HCT116 (cell line): ENCODE measurements around the gene ZMYND12. TPM values are rescaled to one million over a fixed set of nuclear protein-coding genes. Genes with fewer than 3 reads are reported as not detected.
A peak's percentile ranks its signal among the peaks of the same experiment; 100 is the strongest.

Experiments
- ATAC-seq: fragments of 200-7000 bp; cut with Tn5 transposase; 2 replicates; pipeline ENCODE4 v1.9.1; 2020; ENCODE audit warnings: mild to moderate bottlenecking, moderate library complexity
- BruUV-seq: library from RNA; stranded (reverse); fragments of 400-500 nt; replicated peaks from 2 replicates; lab custom pipeline; 2021; lab: Mats Ljungman, UMichigan
- CTCF ChIA-PET: fragments of 300-600 bp; sonication (Branson Sonifier 250); formaldehyde crosslinking; loops from one replicate; lab custom pipeline; 2021; ENCODE audit warnings: antibody characterized with exemption; lab: Charles Lee
- POLR2A ChIA-PET: fragments of 300-600, 350-600 bp; sonication (Branson Sonifier 250); formaldehyde crosslinking; loops from one replicate; lab custom pipeline; 2021; ENCODE audit warnings: antibody characterized with exemption; lab: Charles Lee
- RAD21 ChIA-PET, 2 experiments: fragments of 300-600 bp; sonication (Branson Sonifier 250); formaldehyde crosslinking; loops; one replicate each; lab custom pipeline; 2023; ENCODE audit warnings: low total read pairs in 2 of 2; ENCODE audit not compliant: uncharacterized antibody in 2 of 2, unreplicated experiment in 2 of 2, low non-redundant PET in 1 of 2; lab: Charles Lee
- DNase-seq: peaks from one replicate; pipeline ENCODE4 v3.0.0-alpha.2; 2010; ENCODE audit warnings: low read depth, low spot score
- H2AFZ ChIP-seq: fragments of 200-600 bp; shearing (Covaris generic), sonication (generic); 2 replicates; pipeline ENCODE4 v1.6.1; 2017; ENCODE audit warnings: low read depth, mixed run types, mixed read lengths, antibody characterized with exemption, low read length; ENCODE audit not compliant: poor library complexity, severe bottlenecking
- H3K27ac ChIP-seq: 2 replicates; pipeline ENCODE4 v1.5.1; 2012; ENCODE audit warnings: low read depth, low read length
- H3K27me3 ChIP-seq: fragments of 200-600 bp; sonication (generic); 2 replicates; pipeline ENCODE4 v1.6.1; 2016; ENCODE audit warnings: mixed run types, low read length, mixed read lengths; ENCODE audit not compliant: insufficient read depth
- H3K36me3 ChIP-seq, 2 experiments: fragments of 200-500 bp in 1 of 2; fragments of 200-600 bp in 1 of 2; sonication (Bioruptor generic) in 1 of 2; sonication (generic) in 1 of 2; 2 replicates each; pipeline versions ENCODE4 v1.5.1 to v1.6.1; 2014 to 2016; ENCODE audit warnings: low read length in 2 of 2, inconsistent platforms in 1 of 2, mixed read lengths in 1 of 2, mixed run types in 1 of 2; ENCODE audit not compliant: insufficient read depth in 2 of 2, control insufficient read depth in 1 of 2
- H3K4me1 ChIP-seq, 2 experiments: fragments of 200-600 bp in 1 of 2; sonication (generic) in 1 of 2; 2 replicates each; pipeline versions ENCODE4 v1.5.1 to v1.6.1; 2012 to 2017; ENCODE audit warnings: low read length in 2 of 2, inconsistent platforms in 1 of 2, mild to moderate bottlenecking in 1 of 2, mixed read lengths in 1 of 2, mixed run types in 1 of 2, moderate library complexity in 1 of 2; ENCODE audit not compliant: insufficient read depth in 2 of 2, control insufficient read depth in 1 of 2
- H3K4me2 ChIP-seq: fragments of 200-600 bp; sonication (generic); 2 replicates; pipeline ENCODE4 v1.6.1; 2017; ENCODE audit warnings: mixed run types, low read length, mixed read lengths
- H3K4me3 ChIP-seq, 2 experiments: fragments of 200-600 bp in 1 of 2; sonication (generic) in 1 of 2; replicated peaks in 1 of 2; 2 replicates each; pipeline ENCODE4 v1.5.1; 2011 to 2016; ENCODE audit warnings: low read length in 2 of 2, control low read depth in 1 of 2, low read depth in 1 of 2, mild to moderate bottlenecking in 1 of 2, mixed read lengths in 1 of 2, mixed run types in 1 of 2
- H3K79me2 ChIP-seq: fragments of 200-600 bp; sonication (generic); 2 replicates; pipeline ENCODE4 v1.6.1; 2017; ENCODE audit warnings: mild to moderate bottlenecking, mixed run types, low read length, moderate library complexity, mixed read lengths; ENCODE audit not compliant: insufficient read depth
- H3K9ac ChIP-seq: fragments of 200-600 bp; sonication (generic); 2 replicates; pipeline ENCODE4 v1.6.1; 2016; ENCODE audit warnings: low read length, mixed read lengths
- H3K9me2 ChIP-seq: fragments of 200-600 bp; sonication (generic), shearing (Covaris generic); 2 replicates; pipeline ENCODE4 v1.6.1; 2017; ENCODE audit warnings: mixed run types, mild to moderate bottlenecking, moderate library complexity; ENCODE audit not compliant: insufficient read depth
- H3K9me3 ChIP-seq, 2 experiments: fragments of 200-500 bp in 1 of 2; fragments of 200-600 bp in 1 of 2; sonication (Bioruptor generic) in 1 of 2; sonication (generic) in 1 of 2; 2 replicates each; pipeline ENCODE4 v1.6.1; 2014 to 2017; ENCODE audit warnings: low read length in 2 of 2, mixed read lengths in 2 of 2, inconsistent platforms in 1 of 2, low read depth in 1 of 2, mild to moderate bottlenecking in 1 of 2, mixed run types in 1 of 2, moderate library complexity in 1 of 2; ENCODE audit not compliant: control insufficient read depth in 1 of 2, insufficient read depth in 1 of 2
- H4K20me1 ChIP-seq: fragments of 200-600 bp; sonication (generic), shearing (Covaris generic); 2 replicates; pipeline ENCODE4 v1.6.1; 2017; ENCODE audit warnings: mixed run types, mild to moderate bottlenecking, moderate library complexity; ENCODE audit not compliant: insufficient read depth
- CBX3 ChIP-seq: IDR thresholded peaks from 2 replicates; pipeline ENCODE4 v1.6.1; 2012; ENCODE audit warnings: low read depth
- POLR2AphosphoS5 ChIP-seq: IDR thresholded peaks from 2 replicates; pipeline ENCODE4 v1.6.1; 2011; ENCODE audit warnings: mild to moderate bottlenecking, low read depth, low read length, moderate library complexity
- RAD21 ChIP-seq: IDR thresholded peaks from 2 replicates; pipeline ENCODE4 v1.6.1; 2012; ENCODE audit warnings: low read depth, mild to moderate bottlenecking
- intact Hi-C: fragments of 100-400 bp; cut with micrococcal nuclease; formaldehyde crosslinking; loops from 2 replicates; pipeline ENCODE4 v1.10.0; 2022
- total RNA-seq: library from RNA; stranded (reverse); gene quantifications from one replicate; pipeline ENCODE4 v1.2.1, GENCODE V29; 2021; ENCODE audit not compliant: unreplicated experiment
- TF ChIP-seq, protein P1 (sequence below): IDR thresholded peaks from 2 replicates; pipeline ENCODE4 v1.6.1; 2012
- TF ChIP-seq, protein P2 (sequence below): IDR thresholded peaks from 2 replicates; pipeline ENCODE4 v1.6.1; 2012

ZMYND12 gene
- total RNA-seq, 1 experiment from 2014 or later = 0.25 TPM

DNA sequence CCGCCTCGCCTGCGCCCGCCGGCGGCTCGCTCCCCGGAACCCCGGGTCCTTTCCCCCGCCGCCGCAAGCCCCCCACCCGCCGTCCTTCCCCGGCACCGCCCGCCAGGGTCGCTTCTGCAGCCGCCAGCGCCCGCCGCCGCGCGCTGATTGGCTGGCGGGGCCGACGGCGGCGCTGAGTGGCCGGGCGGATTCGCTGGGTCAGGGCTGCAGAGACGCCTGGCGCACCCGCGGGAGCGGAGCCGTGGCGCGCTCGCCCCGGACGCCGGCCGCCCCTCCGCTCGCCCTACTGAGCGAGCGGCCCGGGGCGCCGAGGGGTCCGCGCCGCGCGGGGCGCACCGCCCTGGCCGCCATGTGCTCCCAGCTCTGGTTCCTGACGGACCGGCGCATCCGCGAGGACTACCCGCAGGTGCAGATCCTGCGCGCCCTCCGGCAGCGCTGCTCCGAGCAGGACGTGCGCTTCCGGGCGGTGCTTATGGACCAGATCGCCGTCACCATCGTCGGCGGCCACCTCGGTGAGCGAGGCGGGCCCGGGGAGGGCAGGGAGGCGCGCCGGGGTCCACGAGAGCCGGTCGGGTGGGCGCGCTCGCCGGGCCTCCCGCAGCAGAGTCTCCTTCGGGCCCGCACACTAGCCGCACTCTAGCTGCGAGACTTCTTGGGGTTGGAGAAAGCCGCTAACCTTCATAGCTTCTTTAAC, 75.1 kb downstream of the ZMYND12 start, which contains the start of gene RIMKLA:
TSS of gene RIMKLA (plus strand) at position 207 of the 694 bp plus-strand sequence. CDS start at position 350, 143 bp downstream.
- CTCF ChIA-PET = no interaction called here
- H3K36me3 ChIP-seq = no peaks in the 10 kb centered on the region
- BruUV-seq = no TSS peak

More for the DNA sequence above, 75.1 kb downstream of the ZMYND12 start, which contains the start of gene RIMKLA:
- Histone ChIP-seq H3K79me2 (no peaks in the 10 kb centered on the region), H3K4me2 (peak within 1 kb of the TSS; percentile 85), H3K9me3 (no peaks in the 10 kb centered on the region), H3K4me3 (peak within 1 kb of the TSS; percentile 45 to 61), H2AFZ (peak within 1 kb of the TSS; percentile 45)
- intact Hi-C loops = no loop called here
- ChIA-PET RAD21 (no interaction called here), POLR2A (no interaction called here)
- DNase-seq = no peak
- TF ChIP-seq RAD21 (no peak), CBX3 (no peak), POLR2AphosphoS5 (peak; percentile 46; the same call in 1 of the 2 replicates)
- TF ChIP-seq, protein P1, sequence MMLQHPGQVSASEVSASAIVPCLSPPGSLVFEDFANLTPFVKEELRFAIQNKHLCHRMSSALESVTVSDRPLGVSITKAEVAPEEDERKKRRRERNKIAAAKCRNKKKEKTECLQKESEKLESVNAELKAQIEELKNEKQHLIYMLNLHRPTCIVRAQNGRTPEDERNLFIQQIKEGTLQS = no peak
- TF ChIP-seq, protein P2, sequence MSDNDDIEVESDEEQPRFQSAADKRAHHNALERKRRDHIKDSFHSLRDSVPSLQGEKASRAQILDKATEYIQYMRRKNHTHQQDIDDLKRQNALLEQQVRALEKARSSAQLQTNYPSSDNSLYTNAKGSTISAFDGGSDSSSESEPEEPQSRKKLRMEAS = peak; percentile 57
- TF ChIP-seq, all 23 proteins: peak for 2
- peak within 1 kb of the TSS; percentile 29; the same call in 1 of the 2 replicates for H3K27ac ChIP-seq
- H3K9ac ChIP-seq = peak within 1 kb of the TSS; percentile 37
- no peaks in the 10 kb centered on the region for H3K27me3 ChIP-seq
- H3K9me2 ChIP-seq = no peaks in the 10 kb centered on the region
- H4K20me1 ChIP-seq = no peaks in the 10 kb centered on the region
- ATAC-seq = peak; percentile 95
- H3K4me1 ChIP-seq = peaks cover 0 to 25% of the 10 kb centered on the region in 2 experiments; a peak in 3 of 4 replicates

Other genes with a start within 250 kb of the ZMYND12 start
- 51.1 TPM for gene FOXJ3, start 120.8 kb downstream of the ZMYND12 start, total RNA-seq
- 4.9 TPM for gene RIMKLA, start 75.2 kb downstream of the ZMYND12 start, total RNA-seq
- 53.2 TPM for gene PPCS, start 521 bp upstream of the ZMYND12 start, total RNA-seq
- 2.0 TPM for gene CCDC30, start 7.3 kb upstream of the ZMYND12 start, total RNA-seq
- 100 TPM for gene PPIH, start 202.4 kb upstream of the ZMYND12 start, total RNA-seq
- gene YBX1, start 226.4 kb upstream of the ZMYND12 start, total RNA-seq = 1,009 TPM